ENCODE results near the gene PRKCH.
A peak's percentile ranks its signal among the peaks of the same experiment; 100 is the strongest.

DNA sequence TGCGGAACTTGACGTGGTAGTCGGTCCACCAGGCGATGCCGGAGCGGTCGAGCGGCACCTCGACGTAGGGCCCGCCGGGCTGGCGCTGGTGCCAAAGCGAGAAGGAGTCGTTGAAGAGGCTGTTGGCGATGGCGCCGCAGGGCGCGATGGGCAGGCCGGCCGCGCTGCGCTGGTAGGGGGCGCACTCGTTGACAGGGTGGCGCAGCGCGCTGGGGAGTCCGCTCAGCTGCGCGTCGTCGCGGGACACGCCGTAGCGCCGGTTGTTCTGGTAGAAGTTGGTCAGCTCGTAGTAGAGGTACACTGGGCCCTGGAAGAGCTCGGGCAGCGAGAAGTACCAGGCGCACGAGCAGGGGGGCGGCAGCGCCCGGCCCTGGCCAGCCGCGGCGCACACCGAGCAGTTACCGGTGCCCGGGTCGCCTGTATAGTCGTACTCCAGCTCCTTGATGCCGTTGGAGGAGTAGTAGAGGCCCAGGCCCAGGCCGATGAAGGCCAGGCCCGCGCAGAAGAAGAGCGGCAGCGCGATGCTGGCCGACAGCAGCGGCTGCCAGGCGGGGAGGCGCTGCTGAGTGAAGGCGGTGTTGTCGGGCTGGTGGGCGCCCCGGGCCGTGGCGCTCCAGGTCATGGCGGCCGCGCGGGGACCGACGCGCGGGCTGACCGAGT is 40.7 kb upstream of the PRKCH start:
- TF ChIP-seq, protein P1, sequence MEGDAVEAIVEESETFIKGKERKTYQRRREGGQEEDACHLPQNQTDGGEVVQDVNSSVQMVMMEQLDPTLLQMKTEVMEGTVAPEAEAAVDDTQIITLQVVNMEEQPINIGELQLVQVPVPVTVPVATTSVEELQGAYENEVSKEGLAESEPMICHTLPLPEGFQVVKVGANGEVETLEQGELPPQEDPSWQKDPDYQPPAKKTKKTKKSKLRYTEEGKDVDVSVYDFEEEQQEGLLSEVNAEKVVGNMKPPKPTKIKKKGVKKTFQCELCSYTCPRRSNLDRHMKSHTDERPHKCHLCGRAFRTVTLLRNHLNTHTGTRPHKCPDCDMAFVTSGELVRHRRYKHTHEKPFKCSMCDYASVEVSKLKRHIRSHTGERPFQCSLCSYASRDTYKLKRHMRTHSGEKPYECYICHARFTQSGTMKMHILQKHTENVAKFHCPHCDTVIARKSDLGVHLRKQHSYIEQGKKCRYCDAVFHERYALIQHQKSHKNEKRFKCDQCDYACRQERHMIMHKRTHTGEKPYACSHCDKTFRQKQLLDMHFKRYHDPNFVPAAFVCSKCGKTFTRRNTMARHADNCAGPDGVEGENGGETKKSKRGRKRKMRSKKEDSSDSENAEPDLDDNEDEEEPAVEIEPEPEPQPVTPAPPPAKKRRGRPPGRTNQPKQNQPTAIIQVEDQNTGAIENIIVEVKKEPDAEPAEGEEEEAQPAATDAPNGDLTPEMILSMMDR (IDR thresholded peaks at IDR 0.05) = peak in 2 of 3 experiments; percentile 31 to 62
- TF ChIP-seq POLR2A (IDR thresholded peaks at IDR 0.05) = peak in 1 of 2 donors; percentile 10
- TF ChIP-seq POLR2AphosphoS5 (IDR thresholded peaks at IDR 0.05; ENCODE audit: insufficient read depth in 1 of 2, low read depth in 1 of 2) = peak in 1 of 2 donors; percentile 48
